K562 (cell line): ENCODE measurements around the gene CPT1C. TPM values are rescaled to one million over a fixed set of nuclear protein-coding genes. Genes with fewer than 3 reads are reported as not detected.
A peak's percentile ranks its signal among the peaks of the same experiment; 100 is the strongest.

Experiments used
- HBP1 ChIP-seq: fragments of 450-650 bp; formaldehyde crosslinking; IDR thresholded peaks from 2 replicates; pipeline ENCODE4 v1.4.0; 2022; ENCODE audit warnings: missing genetic modification characterization
- LCOR ChIP-seq: sonication (generic); formaldehyde crosslinking; IDR thresholded peaks from 2 replicates; pipeline ENCODE4 v1.8.0; 2022; ENCODE audit warnings: mild to moderate bottlenecking, missing genetic modification reagents
- MGA ChIP-seq: fragments of 450-650 bp; IDR thresholded peaks from 2 replicates; pipeline ENCODE4 v1.6.1; 2016; ENCODE audit warnings: mild to moderate bottlenecking, moderate library complexity
- NFATC3 ChIP-seq: fragments of 450-650 bp; IDR thresholded peaks from 2 replicates; pipeline ENCODE4 v1.6.1; 2017; ENCODE audit warnings: mild to moderate bottlenecking
- RBM22 ChIP-seq: fragments of 200-400 bp; formaldehyde crosslinking; IDR thresholded peaks from 2 replicates; pipeline ENCODE4 v1.6.1; 2018; ENCODE audit warnings: low read length, low read depth; ENCODE audit not compliant: poor library complexity, severe bottlenecking
- SMARCB1 ChIP-seq: IDR thresholded peaks from 2 replicates; pipeline ENCODE4 v1.6.1; 2011; ENCODE audit warnings: improper control_type of control experiment, low read depth; ENCODE audit not compliant: insufficient read length
- SRSF3 ChIP-seq: fragments of 200-400 bp; formaldehyde crosslinking; IDR thresholded peaks from 2 replicates; pipeline ENCODE4 v1.6.1; 2016; ENCODE audit warnings: mild to moderate bottlenecking, low read length, moderate library complexity; ENCODE audit not compliant: insufficient read depth
- ZNF324 ChIP-seq: fragments of 250-450 bp; sonication (Bioruptor Pico); IDR thresholded peaks from 2 replicates; pipeline ENCODE4 v1.4.0; 2020; ENCODE audit warnings: mild to moderate bottlenecking
- ZNF592 ChIP-seq: fragments of 450-650 bp; IDR thresholded peaks from 2 replicates; pipeline ENCODE4 v1.6.1; 2017; ENCODE audit warnings: antibody characterized with exemption, mild to moderate bottlenecking
- ZNF830 ChIP-seq: fragments of 250-450 bp; sonication (Bioruptor Pico); IDR thresholded peaks from 2 replicates; pipeline ENCODE4 v1.5.0; 2021; ENCODE audit warnings: mild to moderate bottlenecking
- polyA plus RNA-seq, 8 experiments: library from polyadenylated mRNA; depleted of rRNA in 4 of 8; stranded (reverse) in 5 of 8; unstranded in 3 of 8; fragments of >200 nt; fragmentation: Nextera tagmentation in 2 of 8; fragmentation: Illumina TruSeq in 1 of 8; extraction: Ambion mirVana in 2 of 8; extraction: Trizol in 1 of 8; gene quantifications; 2 replicates each; pipeline versions ENCODE4 v1.2.1 to v1.2.3, GENCODE V29; 2011 to 2014; ENCODE audit warnings: inconsistent platforms in 1 of 8, missing spikeins in 1 of 8
- total RNA-seq, 7 experiments: library from RNA; depleted of rRNA in 6 of 7; stranded (reverse); fragments of >200 nt in 6 of 7; fragmentation: Illumina TruSeq in 2 of 7; extraction: Trizol in 2 of 7; gene quantifications; 2 replicates each; pipeline versions ENCODE4 v1.2.1 to v1.2.3, GENCODE V29; 2011 to 2021; ENCODE audit warnings: low replicate concordance in 1 of 7

Gene CPT1C
- total and polyA plus RNA-seq, 9 of the 15 experiments (the other 6 are each of a cell fraction or from before 2014, with no cell fraction given), result 1.9 to 12.3 (median 3.0) TPM

GRCh38 chr19:49641688-49642491 is 49.0 kb upstream of the CPT1C start, which contains the start of gene SCAF1 (continued):
- TF ChIP-seq ZNF592, result peak; percentile 81
- no peak for TF ChIP-seq NFATC3
- no peak for TF ChIP-seq LCOR (CRISPR knock-in tag)
- TF ChIP-seq HBP1 (CRISPR knock-in tag), result no peak
- TF ChIP-seq SRSF3, result no peak
- no peak for TF ChIP-seq ZNF830
- TF ChIP-seq ZNF324 (CRISPR knock-in tag), result no peak
- TF ChIP-seq RBM22, result no peak
- no peak for TF ChIP-seq MGA
- no peak for TF ChIP-seq SMARCB1
